IPS-20b (cell line): ENCODE measurements around the gene CCDC154.

ENCODE experiments used
- H3K27ac ChIP-seq: one replicate; pipeline ENCODE4 v1.5.1; 2013; ENCODE audit warnings: low read length
- H3K27me3 ChIP-seq: 2 replicates; pipeline ENCODE4 v1.6.1; 2013; ENCODE audit warnings: mild to moderate bottlenecking, low read length, inconsistent platforms; ENCODE audit not compliant: insufficient read depth
- H3K36me3 ChIP-seq: 2 replicates; pipeline ENCODE4 v1.6.1; 2013; ENCODE audit warnings: low read depth, mild to moderate bottlenecking, inconsistent platforms, low read length, moderate library complexity; ENCODE audit not compliant: insufficient read depth
- H3K4me1 ChIP-seq: 2 replicates; pipeline ENCODE4 v1.6.1; 2013; ENCODE audit warnings: mild to moderate bottlenecking, control low read depth, inconsistent platforms, low read length, moderate library complexity; ENCODE audit not compliant: insufficient read depth
- H3K4me3 ChIP-seq: 2 replicates; pipeline ENCODE4 v1.5.1; 2013; ENCODE audit warnings: mild to moderate bottlenecking, low read length, inconsistent platforms
- H3K9ac ChIP-seq: 2 replicates; pipeline ENCODE4 v1.6.1; 2013; ENCODE audit warnings: low read depth, mild to moderate bottlenecking, inconsistent platforms, low read length, moderate library complexity
- H3K9me3 ChIP-seq: 2 replicates; pipeline ENCODE4 v1.6.1; 2013; ENCODE audit warnings: mild to moderate bottlenecking, low read depth, low read length, inconsistent platforms; ENCODE audit not compliant: insufficient read depth

CCDC154 gene

GRCh38 chr16:1458336-1458976 is 14.1 kb upstream of the CCDC154 start:
- Histone ChIP-seq H3K4me1 (no peaks in the 10 kb centered on the region), H3K9ac (no peak overlapping the region), H3K27ac (no peak overlapping the region)

GRCh38 chr16:1457489-1458245 is 13.3 kb upstream of the CCDC154 start:
- no peak overlapping the region for H3K4me3 ChIP-seq
- H3K9ac ChIP-seq: no peak overlapping the region
- H3K9me3 ChIP-seq: no peaks in the 10 kb centered on the region
- no peaks in the 10 kb centered on the region for H3K4me1 ChIP-seq
- no peak overlapping the region for H3K27ac ChIP-seq
- no peaks in the 10 kb centered on the region for H3K27me3 ChIP-seq
- H3K36me3 ChIP-seq: peaks cover 34% of the 10 kb centered on the region

More at GRCh38 chr16:1458336-1458976, 14.1 kb upstream of the CCDC154 start:
- H3K36me3 ChIP-seq: peaks cover 29% of the 10 kb centered on the region
- no peaks in the 10 kb centered on the region for H3K9me3 ChIP-seq
- H3K27me3 ChIP-seq: no peaks in the 10 kb centered on the region
- no peak overlapping the region for H3K4me3 ChIP-seq

GRCh38 chr16:1456951-1457350 is 12.6 kb upstream of the CCDC154 start:
- Histone ChIP-seq H3K4me1 (no peaks in the 10 kb centered on the region), H3K9me3 (no peaks in the 10 kb centered on the region), H3K9ac (no peak overlapping the region), H3K4me3 (no peak overlapping the region), H3K27ac (no peak overlapping the region), H3K27me3 (no peaks in the 10 kb centered on the region), H3K36me3 (peaks cover 34% of the 10 kb centered on the region)

GRCh38 chr16:1455190-1456171 is 11.1 kb upstream of the CCDC154 start:
- H3K27me3 ChIP-seq: no peaks in the 10 kb centered on the region
- H3K9ac ChIP-seq: no peak overlapping the region
- no peak overlapping the region for H3K4me3 ChIP-seq
- no peak overlapping the region for H3K27ac ChIP-seq
- H3K36me3 ChIP-seq: peaks cover 37% of the 10 kb centered on the region
- no peaks in the 10 kb centered on the region for H3K4me1 ChIP-seq
- no peaks in the 10 kb centered on the region for H3K9me3 ChIP-seq

- Histone ChIP-seq H3K27me3 (no peaks in the 10 kb centered on the region), H3K4me1 (no peaks in the 10 kb centered on the region), H3K27ac (no peak overlapping the region), H3K4me3 (no peak overlapping the region), H3K36me3 (peaks cover 37% of the 10 kb centered on the region), H3K9ac (no peak overlapping the region), H3K9me3 (no peaks in the 10 kb centered on the region)
These were observed 10.2 kb upstream of the CCDC154 start for GRCh38 chr16:1454561-1454960.

GRCh38 chr16:1453316-1453715 is 9.0 kb upstream of the CCDC154 start:
- no peak overlapping the region for H3K9ac ChIP-seq
- no peaks in the 10 kb centered on the region for H3K27me3 ChIP-seq
- H3K27ac ChIP-seq: no peak overlapping the region
- no peaks in the 10 kb centered on the region for H3K4me1 ChIP-seq
- no peak overlapping the region for H3K4me3 ChIP-seq
- H3K36me3 ChIP-seq: peaks cover 37% of the 10 kb centered on the region
- H3K9me3 ChIP-seq: no peaks in the 10 kb centered on the region

- Histone ChIP-seq H3K27ac (no peak overlapping the region), H3K9me3 (no peaks in the 10 kb centered on the region), H3K4me1 (no peaks in the 10 kb centered on the region), H3K36me3 (peaks cover 43% of the 10 kb centered on the region), H3K27me3 (no peaks in the 10 kb centered on the region), H3K4me3 (no peak overlapping the region), H3K9ac (no peak overlapping the region)
These were observed 8.2 kb upstream of the CCDC154 start for GRCh38 chr16:1452530-1452929.

GRCh38 chr16:1451702-1452392 is 7.5 kb upstream of the CCDC154 start:
- peaks cover 43% of the 10 kb centered on the region for H3K36me3 ChIP-seq
- H3K27me3 ChIP-seq: no peaks in the 10 kb centered on the region
- no peak overlapping the region for H3K27ac ChIP-seq
- no peaks in the 10 kb centered on the region for H3K9me3 ChIP-seq
- no peak overlapping the region for H3K9ac ChIP-seq
- no peak overlapping the region for H3K4me3 ChIP-seq
- H3K4me1 ChIP-seq: no peaks in the 10 kb centered on the region

GRCh38 chr16:1450841-1451240 is 6.5 kb upstream of the CCDC154 start:
- no peaks in the 10 kb centered on the region for H3K27me3 ChIP-seq
- H3K4me3 ChIP-seq: no peak overlapping the region
- no peaks in the 10 kb centered on the region for H3K4me1 ChIP-seq
- H3K9ac ChIP-seq: no peak overlapping the region
- no peaks in the 10 kb centered on the region for H3K9me3 ChIP-seq
- H3K27ac ChIP-seq: no peak overlapping the region
- H3K36me3 ChIP-seq: peaks cover 41% of the 10 kb centered on the region

GRCh38 chr16:1450218-1450617 is 5.9 kb upstream of the CCDC154 start:
- no peaks in the 10 kb centered on the region for H3K4me1 ChIP-seq
- H3K36me3 ChIP-seq: peaks cover 35% of the 10 kb centered on the region
- no peak overlapping the region for H3K4me3 ChIP-seq
- H3K9ac ChIP-seq: no peak overlapping the region
- H3K9me3 ChIP-seq: no peaks in the 10 kb centered on the region
- H3K27ac ChIP-seq: no peak overlapping the region
- no peaks in the 10 kb centered on the region for H3K27me3 ChIP-seq

- H3K9ac ChIP-seq: no peak overlapping the region
- no peaks in the 10 kb centered on the region for H3K4me1 ChIP-seq
- no peaks in the 10 kb centered on the region for H3K27me3 ChIP-seq
- no peaks in the 10 kb centered on the region for H3K9me3 ChIP-seq
- peaks cover 29% of the 10 kb centered on the region for H3K36me3 ChIP-seq
- no peak overlapping the region for H3K4me3 ChIP-seq
- H3K27ac ChIP-seq: no peak overlapping the region
These were observed 4.9 kb upstream of the CCDC154 start for GRCh38 chr16:1449201-1449788.
